Glutamatergic neuron (in vitro differentiated cells): ENCODE results near the gene HLA-DMB. TPM values are rescaled to one million over a fixed set of nuclear protein-coding genes. Genes with fewer than 3 reads are reported as not detected.

Source experiments
- DNase-seq: peaks from one replicate; pipeline ENCODE4 v3.0.0; 2022
- H3K27ac Mint-ChIP-seq: one replicate; pipeline ENCODE4 v1.8.0; 2020; ENCODE audit warnings: mild to moderate bottlenecking, mixed read lengths, inconsistent platforms; ENCODE audit not compliant: unreplicated experiment
- H3K27me3 Mint-ChIP-seq: one replicate; pipeline ENCODE4 v1.8.0; 2020; ENCODE audit warnings: mild to moderate bottlenecking, moderate library complexity, mixed read lengths, inconsistent platforms; ENCODE audit not compliant: unreplicated experiment
- H3K36me3 Mint-ChIP-seq: one replicate; pipeline ENCODE4 v1.8.0; 2020; ENCODE audit warnings: mild to moderate bottlenecking, mixed read lengths, inconsistent platforms; ENCODE audit not compliant: unreplicated experiment
- H3K4me1 Mint-ChIP-seq: one replicate; pipeline ENCODE4 v1.8.0; 2020; ENCODE audit warnings: mild to moderate bottlenecking, low read depth, mixed read lengths, inconsistent platforms; ENCODE audit not compliant: unreplicated experiment
- H3K4me3 Mint-ChIP-seq: one replicate; pipeline ENCODE4 v1.8.0; 2020; ENCODE audit warnings: mild to moderate bottlenecking, mixed read lengths, inconsistent platforms; ENCODE audit not compliant: unreplicated experiment
- H3K9me3 Mint-ChIP-seq: one replicate; pipeline ENCODE4 v1.8.0; 2020; ENCODE audit warnings: mild to moderate bottlenecking, moderate library complexity, mixed read lengths, inconsistent platforms; ENCODE audit not compliant: unreplicated experiment
- CTCF ChIP-seq: fragments of 200-600 bp; sonication (generic); IDR thresholded peaks from one replicate; pipeline ENCODE4 v1.5.0; 2021; ENCODE audit not compliant: partially characterized antibody, unreplicated experiment
- total RNA-seq: library from RNA; stranded (reverse); fragmentation: NEBNext Ultra II Directional; extraction: Animal tissue kit (Norgen Biotek cat#: 25700); gene quantifications from one replicate; pipeline ENCODE4 v1.2.1, GENCODE V29; 2021; ENCODE audit not compliant: unreplicated experiment

Gene HLA-DMB
- total RNA-seq, 1 donor from 2014 or later = not detected

- Mint-ChIP-seq H3K4me3 (no peak overlapping the region), H3K27me3 (peaks cover 9% of the 10 kb centered on the region), H3K27ac (no peak overlapping the region), H3K36me3 (peaks cover 3% of the 10 kb centered on the region), H3K9me3 (peaks cover 12% of the 10 kb centered on the region), H3K4me1 (peaks cover 1% of the 10 kb centered on the region)
- no peak for DNase-seq
- TF ChIP-seq CTCF = no peak
These were observed 42.6 kb upstream of the HLA-DMB start for GRCh38 chr6:32983493-32983848.

GRCh38 chr6:32982702-32983492 lies 42.1 kb upstream of the HLA-DMB start:
- no peak overlapping the region for H3K4me3 Mint-ChIP-seq
- peaks cover 1% of the 10 kb centered on the region for H3K4me1 Mint-ChIP-seq
- peaks cover 12% of the 10 kb centered on the region for H3K9me3 Mint-ChIP-seq
- peaks cover 3% of the 10 kb centered on the region for H3K36me3 Mint-ChIP-seq
- H3K27ac Mint-ChIP-seq = no peak overlapping the region
- DNase-seq = no peak
- TF ChIP-seq CTCF = no peak
- H3K27me3 Mint-ChIP-seq = peaks cover 9% of the 10 kb centered on the region

GRCh38 chr6:32982084-32982701 lies 41.4 kb upstream of the HLA-DMB start:
- no peak for DNase-seq
- Mint-ChIP-seq H3K27me3 (peaks cover 11% of the 10 kb centered on the region), H3K36me3 (peaks cover 3% of the 10 kb centered on the region), H3K4me3 (peak overlapping the region; percentile 22), H3K9me3 (peaks cover 15% of the 10 kb centered on the region), H3K27ac (no peak overlapping the region), H3K4me1 (peaks cover 1% of the 10 kb centered on the region)
- TF ChIP-seq CTCF = no peak

- Mint-ChIP-seq H3K27ac (no peak overlapping the region), H3K9me3 (peaks cover 16% of the 10 kb centered on the region), H3K4me3 (no peak overlapping the region), H3K27me3 (peaks cover 11% of the 10 kb centered on the region), H3K4me1 (peaks cover 4% of the 10 kb centered on the region), H3K36me3 (peaks cover 3% of the 10 kb centered on the region)
- no peak for DNase-seq
- TF ChIP-seq CTCF = no peak
These were observed 39.7 kb upstream of the HLA-DMB start for GRCh38 chr6:32980488-32981038.
